GM23248 (cell line): Measurements from ENCODE around the gene TAF8. TPM values are rescaled to one million over a fixed set of nuclear protein-coding genes. Genes with fewer than 3 reads are reported as not detected.

Experiments used
- DNase-seq: peaks from one replicate; pipeline ENCODE4 v3.0.0-alpha.2; 2015
- H2AFZ ChIP-seq: fragments of 200-600 bp; sonication (generic); 2 replicates; pipeline ENCODE4 v1.6.1; 2016; ENCODE audit warnings: antibody characterized with exemption
- H3F3A ChIP-seq: fragments of 200-600 bp; sonication (generic); 2 replicates; pipeline ENCODE4 v1.6.1; 2016; ENCODE audit warnings: mild to moderate bottlenecking, antibody characterized with exemption, mixed run types; ENCODE audit not compliant: insufficient read depth
- H3K27ac ChIP-seq: fragments of 200-600 bp; sonication (generic); 2 replicates; pipeline ENCODE4 v1.5.1; 2016; ENCODE audit warnings: mild to moderate bottlenecking
- H3K27me3 ChIP-seq: fragments of 200-600 bp; sonication (generic); replicated peaks from 2 replicates; pipeline ENCODE4 v1.6.1; 2016; ENCODE audit warnings: mild to moderate bottlenecking; ENCODE audit not compliant: insufficient read depth
- H3K36me3 ChIP-seq: fragments of 200-600 bp; sonication (generic); 2 replicates; pipeline ENCODE4 v1.6.1; 2016; ENCODE audit warnings: low read depth, mild to moderate bottlenecking
- H3K4me1 ChIP-seq: fragments of 200-600 bp; sonication (generic); 2 replicates; pipeline ENCODE4 v1.6.1; 2016; ENCODE audit warnings: mild to moderate bottlenecking; ENCODE audit not compliant: insufficient read depth
- H3K4me2 ChIP-seq: fragments of 200-600 bp; sonication (generic); one replicate; pipeline ENCODE4 v1.6.1; 2016; ENCODE audit warnings: mild to moderate bottlenecking; ENCODE audit not compliant: unreplicated experiment
- H3K4me3 ChIP-seq: fragments of 200-600 bp; sonication (generic); 2 replicates; pipeline ENCODE4 v1.5.1; 2016; ENCODE audit warnings: mild to moderate bottlenecking
- H3K79me2 ChIP-seq: fragments of 200-600 bp; sonication (generic); 2 replicates; pipeline ENCODE4 v1.6.1; 2016; ENCODE audit warnings: mild to moderate bottlenecking; ENCODE audit not compliant: insufficient read depth
- H3K9ac ChIP-seq: fragments of 200-600 bp; sonication (generic); 2 replicates; pipeline ENCODE4 v1.6.1; 2016; ENCODE audit warnings: mild to moderate bottlenecking
- H3K9me2 ChIP-seq: fragments of 200-600 bp; sonication (generic); 2 replicates; pipeline ENCODE4 v1.6.1; 2016; ENCODE audit warnings: mixed run types, mild to moderate bottlenecking, moderate library complexity; ENCODE audit not compliant: insufficient read depth
- H3K9me3 ChIP-seq: fragments of 200-600 bp; sonication (generic); one replicate; pipeline ENCODE4 v1.6.1; 2017; ENCODE audit warnings: low read depth
- H4K20me1 ChIP-seq: fragments of 200-600 bp; sonication (generic); 2 replicates; pipeline ENCODE4 v1.6.0; 2016; ENCODE audit not compliant: insufficient read depth
- EZH2 ChIP-seq: fragments of 200-600 bp; sonication (generic); IDR thresholded peaks from 2 replicates; pipeline ENCODE4 v1.6.1; 2018; ENCODE audit warnings: antibody characterized with exemption, mild to moderate bottlenecking; ENCODE audit not compliant: insufficient read depth, poor library complexity, severe bottlenecking
- EZH2phosphoT487 ChIP-seq: fragments of 200-600 bp; sonication (generic); IDR thresholded peaks from 2 replicates; pipeline ENCODE4 v1.6.1; 2018; ENCODE audit warnings: antibody characterized with exemption, moderate library complexity, mild to moderate bottlenecking, low read depth; ENCODE audit not compliant: insufficient read depth
- WGBS, 2 experiments: methylation state at CpG; one replicate each; pipeline ENCODE4 v1.1.6; 2015 to 2017; ENCODE audit warnings: low lambda C conversion rate in 2 of 2, low coverage in 1 of 2; ENCODE audit errors: missing lambda C conversion rate in 2 of 2; 5-methylcytosine and 5-hydroxymethylcytosine counted together
- in situ Hi-C: fragments of 300-500 bp; cut with MboI; formaldehyde crosslinking; loops from 2 replicates; pipeline ENCODE4 v1.15.0; 2020
- polyA plus RNA-seq: library from polyadenylated mRNA; unstranded; fragments of >200 nt; fragmentation: Nextera tagmentation; extraction: Ambion mirVana; gene quantifications from 2 replicates; pipeline ENCODE4 v1.2.1, GENCODE V29; 2016
- total RNA-seq: library from RNA; depleted of rRNA; stranded (reverse); fragments of >200 nt; shearing (Covaris generic); gene quantifications from 2 replicates; pipeline ENCODE4 v1.2.3, GENCODE V29; 2014

TAF8 gene
- total and polyA plus RNA-seq, 2 experiments from 2014 or later = 7.4 to 8.6 TPM

GRCh38 chr6:42104804-42105125 is 54.4 kb downstream of the TAF8 start:
- 81 to 89% methylated on average over 10 to 16 of the region's 16 CpGs for WGBS, 2 experiments
- H3K9ac ChIP-seq = no peak overlapping the region
- peaks cover 24% of the 10 kb centered on the region for H3F3A ChIP-seq
- no peak for DNase-seq
- H3K4me3 ChIP-seq = no peak overlapping the region
- no peaks in the 10 kb centered on the region for H4K20me1 ChIP-seq
- in situ Hi-C loops = no loop called here
- no peaks in the 10 kb centered on the region for H3K36me3 ChIP-seq
- H3K4me1 ChIP-seq = peaks cover 22% of the 10 kb centered on the region
- no peaks in the 10 kb centered on the region for H3K79me2 ChIP-seq
- H3K4me2 ChIP-seq = no peak overlapping the region
- TF ChIP-seq EZH2phosphoT487 = no peak
- TF ChIP-seq EZH2 = no peak
- no peak overlapping the region for H2AFZ ChIP-seq
- H3K9me2 ChIP-seq = no peaks in the 10 kb centered on the region
- no peaks in the 10 kb centered on the region for H3K27me3 ChIP-seq
- H3K9me3 ChIP-seq = no peaks in the 10 kb centered on the region
- H3K27ac ChIP-seq = no peak overlapping the region

- no peaks in the 10 kb centered on the region for H3K79me2 ChIP-seq
These were observed 54.9 kb downstream of the TAF8 start for GRCh38 chr6:42105156-42105648.

DNA sequence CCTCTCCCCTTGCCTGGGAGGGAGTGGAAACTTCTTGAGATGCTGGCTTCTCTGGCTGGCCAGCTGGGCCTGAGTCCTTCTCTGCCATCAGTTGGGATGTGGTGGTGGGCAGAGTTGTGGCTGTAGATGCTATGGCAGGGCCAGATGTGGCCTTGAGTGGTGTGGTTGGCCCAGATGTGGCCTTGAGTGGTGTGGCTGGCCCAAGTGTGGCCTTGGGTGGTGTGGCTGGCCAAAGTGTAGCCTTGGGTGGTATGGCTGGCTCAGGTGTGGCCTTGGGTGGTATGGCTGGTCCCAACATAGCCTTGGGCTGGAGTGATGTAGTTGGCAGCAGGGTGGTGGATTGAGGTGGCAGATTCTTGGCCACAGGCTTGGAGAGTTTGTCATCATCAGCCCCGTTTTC is 55.4 kb downstream of the TAF8 start:
- DNase-seq = no peak
- no peaks in the 10 kb centered on the region for H3K79me2 ChIP-seq
- no peaks in the 10 kb centered on the region for H3K27me3 ChIP-seq
- no peak for TF ChIP-seq EZH2
- H3K4me2 ChIP-seq = no peak overlapping the region
- H3K27ac ChIP-seq = no peak overlapping the region
- no peaks in the 10 kb centered on the region for H4K20me1 ChIP-seq
- H3K4me3 ChIP-seq = no peak overlapping the region
- H2AFZ ChIP-seq = no peak overlapping the region
- 83 to 100% methylated on average over 1 of the region's 1 CpG for WGBS, 2 experiments
- peaks cover 14% of the 10 kb centered on the region for H3F3A ChIP-seq
- in situ Hi-C loops = no loop called here
- no peak overlapping the region for H3K9ac ChIP-seq
- H3K9me3 ChIP-seq = no peaks in the 10 kb centered on the region
- no peaks in the 10 kb centered on the region for H3K36me3 ChIP-seq
- no peaks in the 10 kb centered on the region for H3K9me2 ChIP-seq
- peaks cover 12% of the 10 kb centered on the region for H3K4me1 ChIP-seq

More at GRCh38 chr6:42105156-42105648, 54.9 kb downstream of the TAF8 start:
- Histone ChIP-seq H3K4me3 (no peak overlapping the region), H3K27ac (no peak overlapping the region), H2AFZ (no peak overlapping the region), H3K9me3 (no peaks in the 10 kb centered on the region), H3K9ac (no peak overlapping the region), H4K20me1 (no peaks in the 10 kb centered on the region), H3K4me1 (peaks cover 17% of the 10 kb centered on the region), H3F3A (peaks cover 19% of the 10 kb centered on the region), H3K36me3 (no peaks in the 10 kb centered on the region), H3K4me2 (no peak overlapping the region), H3K9me2 (no peaks in the 10 kb centered on the region), H3K27me3 (no peaks in the 10 kb centered on the region)
- WGBS, 2 experiments = 86 to 87% methylated on average over 11 to 12 of the region's 17 CpGs
- in situ Hi-C loops = no loop called here
- no peak for TF ChIP-seq EZH2phosphoT487
- no peak for TF ChIP-seq EZH2
- no peak for DNase-seq

DNA sequence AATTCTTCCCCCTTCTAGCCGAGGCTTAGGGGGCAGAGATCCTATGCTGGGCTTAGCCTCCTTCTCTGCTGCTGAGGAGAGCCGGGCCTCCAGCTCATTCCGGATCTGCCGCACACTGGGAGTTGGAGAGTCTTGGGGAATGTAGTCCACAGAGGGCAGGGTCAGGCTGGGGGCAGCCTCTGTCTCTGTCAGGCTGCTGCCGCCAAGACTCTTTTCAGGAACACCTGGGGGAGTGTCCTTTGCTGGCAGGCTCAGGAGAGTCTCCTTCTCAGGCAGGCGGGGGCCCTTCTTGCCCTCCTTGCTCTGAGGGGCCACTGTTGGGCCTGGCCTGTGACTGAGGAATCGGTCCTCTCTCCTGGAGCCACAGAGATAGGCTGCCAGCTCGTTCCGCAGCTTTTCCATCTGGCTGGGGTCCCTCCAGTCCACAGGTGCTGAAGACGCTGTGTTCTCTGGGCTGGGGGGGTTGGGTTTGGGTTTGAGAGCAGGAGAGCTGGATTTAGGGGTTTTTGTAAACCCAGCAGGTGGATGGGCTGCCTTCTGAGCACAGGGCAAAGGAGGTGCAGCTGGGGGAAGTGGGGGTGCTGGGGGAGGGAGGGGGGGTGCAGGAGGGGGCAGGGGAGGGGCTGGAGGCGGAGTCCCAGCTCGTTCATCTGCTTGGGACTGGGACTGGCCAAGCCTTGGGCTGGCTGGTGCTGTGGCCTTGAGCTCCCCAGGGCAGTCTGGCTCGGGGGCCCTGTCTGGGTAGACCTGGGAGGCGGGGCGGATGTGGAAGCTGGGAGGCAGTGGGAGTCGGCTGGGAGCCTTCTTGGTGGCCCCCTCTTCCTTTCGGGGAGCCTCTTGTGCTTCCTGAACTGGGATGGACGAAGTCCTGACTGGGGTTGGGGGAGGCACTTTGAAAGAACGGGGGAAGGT is 56.0 kb downstream of the TAF8 start:
- WGBS, 2 experiments = 88 to 90% methylated on average over 17 of the region's 19 CpGs
- no peak for TF ChIP-seq EZH2
- TF ChIP-seq EZH2phosphoT487 = no peak
- H3K9me3 ChIP-seq = no peaks in the 10 kb centered on the region
- no peaks in the 10 kb centered on the region for H3K9me2 ChIP-seq
- no peaks in the 10 kb centered on the region for H3K36me3 ChIP-seq
- peaks cover 9% of the 10 kb centered on the region for H3F3A ChIP-seq
- H3K4me3 ChIP-seq = no peak overlapping the region
- no peak for DNase-seq
- H3K27ac ChIP-seq = no peak overlapping the region
- no peak overlapping the region for H3K4me2 ChIP-seq
- no peaks in the 10 kb centered on the region for H3K27me3 ChIP-seq
- H3K9ac ChIP-seq = no peak overlapping the region
- H3K79me2 ChIP-seq = no peaks in the 10 kb centered on the region
- H3K4me1 ChIP-seq = peaks cover 6% of the 10 kb centered on the region
- H4K20me1 ChIP-seq = no peaks in the 10 kb centered on the region
- H2AFZ ChIP-seq = no peak overlapping the region
- in situ Hi-C loops = no loop called here
